Measurements from ENCODE around the gene FASTK.
A peak's percentile ranks its signal among the peaks of the same experiment; 100 is the strongest.

Gene FASTK

DNA sequence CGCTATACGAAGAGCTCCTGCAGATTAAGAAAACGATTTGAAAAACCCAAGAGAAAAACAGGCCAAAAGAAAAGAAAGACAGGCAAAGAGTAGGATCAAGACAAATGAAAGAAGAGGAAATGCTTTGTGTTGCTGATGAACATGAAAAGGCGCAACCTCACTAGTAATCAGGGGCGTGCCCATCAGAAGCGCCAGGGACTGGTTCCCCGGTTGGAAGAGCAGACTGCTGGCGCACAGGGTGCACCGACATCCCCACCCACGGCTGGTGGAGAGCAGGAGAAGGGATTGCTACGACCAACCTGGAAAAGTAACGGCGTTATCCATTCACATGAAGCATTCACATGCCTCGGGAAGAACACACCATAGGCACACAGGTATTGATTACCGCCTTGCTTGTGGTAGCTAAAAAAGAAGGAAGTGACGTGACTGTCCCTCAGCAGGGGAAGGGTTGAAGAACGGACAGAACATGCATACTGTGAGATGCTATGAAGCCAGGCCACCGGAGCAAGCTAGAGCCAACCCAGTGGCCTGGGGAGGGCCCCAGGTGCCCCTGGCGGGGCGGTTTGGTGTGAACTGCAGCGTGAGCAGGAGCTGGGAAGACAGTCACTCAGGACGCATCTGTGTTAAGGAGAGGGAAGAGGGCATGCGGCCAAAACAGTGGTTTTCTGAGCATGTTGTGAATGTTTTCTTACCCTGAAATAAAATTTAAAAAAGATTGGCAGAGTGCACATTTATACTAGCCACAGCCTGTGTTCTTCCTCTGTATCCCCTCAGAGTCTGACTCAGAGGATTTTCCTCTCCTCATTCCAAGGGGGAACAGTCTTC is 24.0 kb upstream of the FASTK start:
- peaks cover 0 to 77% (median 4%) of the 10 kb centered on the region in 11 experiments; a peak in 8 of 22 replicates for H3K36me3 ChIP-seq
- no peak overlapping the region for H3K4me3 ChIP-seq
- peaks cover 23 to 57% (median 38%) of the 10 kb centered on the region in 10 experiments for H3K4me1 ChIP-seq
- no peaks in the 10 kb centered on the region for H3K27me3 ChIP-seq
- TF ChIP-seq Cebpa-rat (IDR thresholded peaks at IDR 0.05) = no peak
- peaks cover 74 to 100% (median 93%) of the 10 kb centered on the region in 11 experiments for H4K20me1 ChIP-seq
- H3K9ac ChIP-seq = peak overlapping the region in 3 of 11 experiments; percentile 6 to 26 (median 16); a peak in 4 of 22 replicates
- no peaks in the 10 kb centered on the region for H3K9me3 ChIP-seq (replicated peaks in 1 of 11)
- no peak overlapping the region for H3K27ac ChIP-seq
- peak overlapping the region in 10 of 11 experiments; percentile 10 to 63 (median 46); a peak in 18 of 22 replicates for H3K4me2 ChIP-seq

DNA sequence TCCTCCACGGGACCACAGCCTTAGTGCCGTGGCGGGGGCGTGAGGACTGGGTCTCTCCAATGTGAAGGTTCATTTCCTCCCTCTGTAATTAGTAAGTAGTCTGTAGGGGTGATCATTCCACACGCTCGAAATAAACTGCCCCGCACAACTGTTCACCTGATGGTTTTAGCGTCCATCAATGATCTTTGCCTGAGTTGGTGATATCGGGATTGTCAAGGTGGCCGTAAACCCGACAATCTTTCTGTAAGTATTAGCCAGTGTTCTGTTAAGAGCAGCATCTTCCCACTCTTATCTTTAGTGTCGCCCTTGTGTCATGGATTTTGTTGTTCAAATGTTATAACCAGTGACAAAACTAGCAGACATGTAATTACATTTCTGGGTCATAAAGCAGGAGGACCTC is 23.4 kb upstream of the FASTK start:
- Histone ChIP-seq H4K20me1 (peaks cover 71 to 100% (median 91%) of the 10 kb centered on the region in 11 experiments), H3K9me3 (replicated peaks in 1 of 11) (no peaks in the 10 kb centered on the region), H3K27ac (no peak overlapping the region), H3K9ac (peak overlapping the region in 1 of 11 experiments; percentile 41; a peak in 1 of 22 replicates), H3K4me2 (peak overlapping the region in 3 of 11 experiments; percentile 25 to 63 (median 48); a peak in 4 of 22 replicates), H3K36me3 (peaks cover 0 to 79% (median 4%) of the 10 kb centered on the region in 11 experiments; a peak in 8 of 22 replicates), H3K4me3 (no peak overlapping the region), H3K27me3 (no peaks in the 10 kb centered on the region), H3K4me1 (peaks cover 27 to 62% (median 43%) of the 10 kb centered on the region in 10 experiments)
- no peak for TF ChIP-seq Cebpa-rat (IDR thresholded peaks at IDR 0.05)

DNA sequence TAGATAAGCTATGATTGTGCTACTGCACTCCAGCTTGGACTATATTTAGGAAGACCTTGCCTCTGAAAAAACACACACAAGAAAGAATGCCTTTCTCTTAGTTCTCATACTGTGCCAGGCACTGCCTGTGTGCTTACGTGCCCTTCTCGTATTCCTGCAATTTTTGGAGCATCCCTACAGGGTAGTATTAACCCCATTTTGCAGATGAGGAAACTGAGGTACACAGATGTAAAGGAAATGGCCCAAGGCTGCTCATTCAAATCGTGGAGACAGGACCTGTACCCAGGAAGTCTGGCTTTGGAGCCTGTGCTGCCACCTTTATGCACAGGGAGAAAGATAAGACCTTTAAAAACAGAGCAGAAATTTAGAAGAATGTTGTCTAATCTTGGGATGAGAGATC is 22.4 kb upstream of the FASTK start:
- Histone ChIP-seq H3K4me3 (no peak overlapping the region), H3K9ac (no peak overlapping the region), H3K36me3 (peaks cover 0 to 77% (median 4%) of the 10 kb centered on the region in 11 experiments; a peak in 9 of 22 replicates), H4K20me1 (peaks cover 67 to 100% (median 89%) of the 10 kb centered on the region in 11 experiments), H3K4me2 (no peak overlapping the region), H3K9me3 (replicated peaks in 1 of 11) (no peaks in the 10 kb centered on the region), H3K27ac (no peak overlapping the region), H3K27me3 (no peaks in the 10 kb centered on the region), H3K4me1 (peaks cover 25 to 56% (median 40%) of the 10 kb centered on the region in 10 experiments)
- TF ChIP-seq Cebpa-rat (IDR thresholded peaks at IDR 0.05) = no peak

DNA sequence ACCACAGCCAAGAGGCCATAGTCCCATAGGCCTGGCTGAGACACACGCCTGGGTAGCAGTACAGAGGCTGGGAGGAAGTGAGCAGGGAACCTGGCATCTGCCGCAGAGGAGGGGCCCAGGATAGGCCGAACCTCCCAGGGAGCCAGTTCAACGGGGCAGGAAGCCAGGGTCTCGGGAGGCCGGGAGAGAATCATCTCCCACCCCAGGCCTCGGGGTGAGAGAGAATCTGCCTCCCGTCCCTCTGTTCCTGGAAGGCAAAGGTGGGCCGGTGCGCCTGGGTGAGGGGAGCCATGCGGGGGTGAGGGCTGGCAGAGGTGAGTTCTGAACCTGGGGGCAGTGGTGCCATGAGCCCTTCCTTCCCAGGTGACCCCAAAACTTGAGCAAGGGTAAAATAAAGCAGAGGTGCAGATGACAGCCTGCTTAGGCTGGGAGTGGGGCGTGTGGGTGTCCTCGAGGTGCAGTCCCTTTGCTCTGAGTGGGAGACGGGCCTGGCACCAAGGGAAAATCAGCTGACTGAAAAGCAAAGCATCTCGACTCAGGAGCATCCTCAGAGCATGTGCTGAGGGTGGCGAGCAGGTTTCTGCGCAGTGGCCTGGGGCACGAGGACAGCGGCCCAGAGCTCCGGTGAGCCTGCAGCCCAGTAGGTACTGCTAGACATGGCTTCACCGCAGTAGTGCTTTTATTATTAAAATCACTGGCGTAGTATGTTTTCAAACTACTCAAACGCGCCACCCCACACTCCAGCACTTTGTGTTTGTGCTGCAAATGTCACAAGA is 21.2 kb upstream of the FASTK start:
- Histone ChIP-seq H4K20me1 (peaks cover 76 to 100% (median 90%) of the 10 kb centered on the region in 11 experiments), H3K4me1 (peaks cover 27 to 64% (median 47%) of the 10 kb centered on the region in 10 experiments), H3K27ac (peak overlapping the region in 1 of 11 experiments; percentile 10; a peak in 2 of 22 replicates), H3K4me2 (peak overlapping the region in 2 of 11 experiments; percentile 5 to 29; a peak in 1 of 22 replicates), H3K9ac (peak overlapping the region in 4 of 11 experiments; percentile 13 to 47 (median 26); a peak in 7 of 22 replicates), H3K9me3 (replicated peaks in 1 of 11) (no peaks in the 10 kb centered on the region), H3K4me3 (no peak overlapping the region), H3K27me3 (no peaks in the 10 kb centered on the region), H3K36me3 (peaks cover 0 to 83% (median 4%) of the 10 kb centered on the region in 11 experiments; a peak in 10 of 22 replicates)
- TF ChIP-seq Cebpa-rat (IDR thresholded peaks at IDR 0.05) = no peak

DNA sequence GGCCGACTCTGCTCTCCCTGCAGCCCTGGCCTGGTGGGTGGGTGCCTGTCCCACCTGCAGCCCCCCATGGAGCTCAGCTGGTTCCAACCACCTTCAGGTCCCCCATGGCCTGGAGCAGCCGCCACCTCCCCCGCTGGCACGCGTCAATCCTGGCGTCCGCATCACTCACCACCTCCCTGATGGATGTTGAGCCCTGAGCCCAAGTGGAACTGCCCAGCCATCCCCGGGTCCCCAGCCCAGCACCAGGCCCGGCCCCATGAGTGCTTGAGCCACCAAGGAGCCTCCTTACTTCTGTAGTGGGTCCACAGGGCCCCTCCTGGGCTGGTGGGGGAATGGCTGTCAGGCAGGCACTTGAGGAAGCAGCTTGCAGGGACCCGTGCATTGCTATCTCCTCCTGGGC is 20.3 kb upstream of the FASTK start:
- Histone ChIP-seq H3K27ac (no peak overlapping the region), H3K9me3 (replicated peaks in 1 of 11) (no peaks in the 10 kb centered on the region), H4K20me1 (peaks cover 75 to 100% (median 87%) of the 10 kb centered on the region in 11 experiments), H3K4me3 (no peak overlapping the region), H3K4me1 (peaks cover 30 to 69% (median 53%) of the 10 kb centered on the region in 10 experiments), H3K27me3 (no peaks in the 10 kb centered on the region), H3K9ac (peak overlapping the region in 3 of 11 experiments; percentile 19 to 47 (median 32); a peak in 4 of 22 replicates), H3K4me2 (peak overlapping the region in 2 of 11 experiments; percentile 5 to 29; a peak in 1 of 22 replicates), H3K36me3 (peaks cover 0 to 82% (median 5%) of the 10 kb centered on the region in 11 experiments; a peak in 8 of 22 replicates)
- TF ChIP-seq Cebpa-rat (IDR thresholded peaks at IDR 0.05) = no peak

DNA sequence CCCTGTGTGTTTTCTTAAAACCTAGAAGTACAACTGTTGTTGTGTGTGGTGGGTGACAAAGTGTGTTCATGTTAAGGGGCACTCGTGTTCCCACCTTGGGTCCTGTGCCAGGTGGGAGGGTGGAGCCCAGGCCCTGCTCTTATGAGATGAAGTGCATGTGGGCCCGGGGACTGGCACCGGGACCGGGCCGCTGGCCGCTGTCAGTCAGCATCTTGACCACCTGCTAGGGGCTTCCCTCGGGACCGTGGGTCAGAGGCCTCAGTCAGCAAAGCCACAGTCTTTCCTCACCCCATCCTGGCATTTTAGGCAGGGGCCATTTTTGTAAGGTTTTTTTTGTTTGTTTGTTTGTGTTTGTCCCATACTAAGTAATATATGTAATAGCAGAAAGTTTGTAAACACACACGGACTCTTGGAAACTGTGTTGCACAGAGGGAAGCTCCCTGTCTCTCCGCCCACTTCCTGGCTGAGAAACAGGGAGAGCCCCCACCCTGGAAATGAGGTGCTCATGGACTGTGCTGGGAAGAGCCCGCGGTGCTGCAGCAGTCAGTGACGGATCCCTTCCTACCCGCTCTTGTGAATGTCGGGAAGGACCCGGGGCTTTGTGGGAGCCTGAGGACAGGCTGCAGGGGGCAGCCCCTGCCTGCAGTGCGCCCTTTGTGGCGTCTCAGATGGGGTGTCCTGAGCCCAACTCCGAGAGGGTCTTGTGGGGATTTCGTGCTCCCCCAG is 19.0 kb upstream of the FASTK start:
- H4K20me1 ChIP-seq = peaks cover 81 to 100% (median 91%) of the 10 kb centered on the region in 11 experiments
- no peak overlapping the region for H3K4me3 ChIP-seq
- peak overlapping the region in 5 of 11 experiments; percentile 14 to 42 (median 37); a peak in 5 of 22 replicates for H3K9ac ChIP-seq
- H3K4me2 ChIP-seq = peak overlapping the region; percentile 18 to 62 (median 47); a peak in 15 of 22 replicates
- H3K27me3 ChIP-seq = no peaks in the 10 kb centered on the region
- H3K27ac ChIP-seq = no peak overlapping the region; a peak in 1 of 22 replicates
- H3K9me3 ChIP-seq (replicated peaks in 1 of 11) = no peaks in the 10 kb centered on the region
- no peak for TF ChIP-seq Cebpa-rat (IDR thresholded peaks at IDR 0.05)
- H3K4me1 ChIP-seq = peaks cover 35 to 73% (median 60%) of the 10 kb centered on the region in 10 experiments
- peaks cover 0 to 72% (median 4%) of the 10 kb centered on the region in 11 experiments; a peak in 8 of 22 replicates for H3K36me3 ChIP-seq

DNA sequence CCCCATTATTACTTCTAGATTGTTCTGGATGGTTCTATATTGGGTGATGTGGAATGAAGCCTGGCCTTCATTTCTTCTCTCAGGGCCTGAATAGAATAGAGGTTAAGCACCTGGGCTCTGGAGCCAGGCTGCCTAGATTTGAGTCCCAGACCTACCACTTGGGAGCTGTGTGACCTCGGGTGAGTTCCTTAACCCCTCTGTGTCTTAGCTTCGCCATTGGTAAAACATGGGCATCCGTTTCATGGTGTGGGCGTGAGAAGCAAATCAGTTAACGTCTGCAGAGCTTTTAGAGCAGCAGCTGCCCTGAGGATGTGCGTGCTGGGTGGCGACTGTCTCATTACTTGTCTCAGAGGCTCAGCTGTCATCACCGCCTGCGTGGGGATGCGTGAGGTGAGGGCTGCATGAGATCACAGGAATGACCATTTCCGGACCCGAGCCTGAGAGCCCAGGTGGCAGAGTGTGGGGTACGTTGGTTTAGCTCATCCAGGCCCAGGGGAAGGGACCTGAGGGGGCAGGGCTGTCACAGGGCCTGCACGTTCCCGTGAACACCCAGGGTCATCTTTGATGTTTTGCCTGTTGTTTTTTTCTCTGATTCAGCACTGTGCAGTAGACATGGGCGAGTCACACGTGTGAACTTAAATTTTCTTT is 15.3 kb upstream of the FASTK start:
- H3K4me3 ChIP-seq = no peak overlapping the region
- peaks cover 58 to 86% (median 77%) of the 10 kb centered on the region in 10 experiments for H3K4me1 ChIP-seq
- peak overlapping the region in 3 of 11 experiments; percentile 7 to 36 (median 13); a peak in 3 of 22 replicates for H3K9ac ChIP-seq
- H3K27ac ChIP-seq = no peak overlapping the region
- no peak for TF ChIP-seq Cebpa-rat (IDR thresholded peaks at IDR 0.05)
- H3K36me3 ChIP-seq = peaks cover 0 to 71% (median 5%) of the 10 kb centered on the region in 11 experiments; a peak in 11 of 22 replicates
- H3K27me3 ChIP-seq = no peaks in the 10 kb centered on the region
- H3K4me2 ChIP-seq = peak overlapping the region in 6 of 11 experiments; percentile 2 to 98 (median 47); a peak in 8 of 22 replicates
- H4K20me1 ChIP-seq = peaks cover 80 to 100% (median 91%) of the 10 kb centered on the region in 11 experiments
- H3K9me3 ChIP-seq (replicated peaks in 1 of 11) = no peaks in the 10 kb centered on the region

All from BLaER1 treated with 17β-estradiol and CSF1 and Interleukin-3, amounts not matched to agents 10 nM and 100 nM (cell line).